GM23338 (cell line): ENCODE results near the gene NTNG1. TPM values are rescaled to one million over a fixed set of nuclear protein-coding genes. Genes with fewer than 3 reads are reported as not detected.

ENCODE experiments used
- ATAC-seq: fragments of 200-7000 bp; cut with Tn5 transposase; 3 replicates; pipeline ENCODE4 v1.9.1; 2020
- DNase-seq: peaks from one replicate; pipeline ENCODE4 v3.0.0-alpha.2; 2015; ENCODE audit warnings: low spot score
- H2AFZ ChIP-seq: fragments of 200-600 bp; sonication (generic); 2 replicates; pipeline ENCODE4 v1.8.0; 2016; ENCODE audit warnings: antibody characterized with exemption, mild to moderate bottlenecking, moderate library complexity
- H3F3A ChIP-seq: fragments of 200-600 bp; sonication (generic); replicated peaks from 2 replicates; pipeline ENCODE4 v1.8.0; 2017; ENCODE audit warnings: antibody characterized with exemption, mixed run types, low read depth
- H3K27ac ChIP-seq: fragments of 200-600 bp; sonication (generic); 2 replicates; pipeline ENCODE4 v1.6.1; 2016; ENCODE audit warnings: low read depth
- H3K27me3 ChIP-seq: fragments of 200-600 bp; sonication (generic); 2 replicates; pipeline ENCODE4 v1.8.0; 2016; ENCODE audit warnings: mild to moderate bottlenecking, mixed run types, moderate library complexity; ENCODE audit not compliant: insufficient read depth
- H3K36me3 ChIP-seq: fragments of 200-600 bp; sonication (generic); 2 replicates; pipeline ENCODE4 v1.8.0; 2016; ENCODE audit warnings: mild to moderate bottlenecking; ENCODE audit not compliant: insufficient read depth
- H3K4me1 ChIP-seq: fragments of 200-600 bp; sonication (generic); 2 replicates; pipeline ENCODE4 v1.8.0; 2016; ENCODE audit warnings: mild to moderate bottlenecking, moderate library complexity; ENCODE audit not compliant: insufficient read depth
- H3K4me2 ChIP-seq: fragments of 200-600 bp; sonication (generic); 2 replicates; pipeline ENCODE4 v1.7.1; 2017; ENCODE audit warnings: mixed run types
- H3K4me3 ChIP-seq: fragments of 200-600 bp; sonication (generic); 2 replicates; pipeline ENCODE4 v1.6.1; 2016; ENCODE audit warnings: mixed run types
- H3K79me2 ChIP-seq: fragments of 200-600 bp; sonication (generic); replicated peaks from 2 replicates; pipeline ENCODE4 v1.8.0; 2017; ENCODE audit warnings: mild to moderate bottlenecking; ENCODE audit not compliant: insufficient read depth
- H3K9me2 ChIP-seq: fragments of 200-600 bp; sonication (generic); 2 replicates; pipeline ENCODE4 v1.8.0; 2017; ENCODE audit not compliant: insufficient read depth
- H4K20me1 ChIP-seq: fragments of 200-600 bp; sonication (generic); replicated peaks from 2 replicates; pipeline ENCODE4 v1.8.0; 2017; ENCODE audit warnings: mild to moderate bottlenecking; ENCODE audit not compliant: insufficient read depth
- H3K27ac Mint-ChIP-seq: 2 replicates; pipeline ENCODE4 v1.8.0; 2020; ENCODE audit warnings: inconsistent platforms, mild to moderate bottlenecking, moderate library complexity, mixed read lengths
- H3K27me3 Mint-ChIP-seq: 3 replicates; pipeline ENCODE4 v1.8.0; 2022; ENCODE audit warnings: low read depth, mild to moderate bottlenecking, moderate library complexity, mixed read lengths, inconsistent platforms; ENCODE audit not compliant: insufficient read depth, poor library complexity
- H3K36me3 Mint-ChIP-seq: 3 replicates; pipeline ENCODE4 v1.8.0; 2021; ENCODE audit warnings: low read depth, mild to moderate bottlenecking, inconsistent platforms, moderate library complexity, mixed read lengths
- H3K4me1 Mint-ChIP-seq: 3 replicates; pipeline ENCODE4 v1.8.0; 2020; ENCODE audit warnings: mild to moderate bottlenecking, inconsistent platforms, mixed read lengths
- H3K4me3 Mint-ChIP-seq: 3 replicates; pipeline ENCODE4 v1.8.0; 2021; ENCODE audit warnings: moderate library complexity, mild to moderate bottlenecking, inconsistent platforms, mixed read lengths
- H3K9me3 Mint-ChIP-seq: 3 replicates; pipeline ENCODE4 v1.8.0; 2020; ENCODE audit warnings: moderate library complexity, mild to moderate bottlenecking, inconsistent platforms, mixed read lengths
- EZH2phosphoT487 ChIP-seq: fragments of 200-600 bp; sonication (generic); IDR thresholded peaks from one replicate; pipeline ENCODE4 v1.8.1; 2018; ENCODE audit warnings: antibody characterized with exemption; ENCODE audit not compliant: unreplicated experiment
- JUNB ChIP-seq: IDR thresholded peaks from one replicate; pipeline ENCODE4 v1.6.1; 2016; ENCODE audit warnings: antibody characterized with exemption; ENCODE audit not compliant: unreplicated experiment
- NANOG ChIP-seq: IDR thresholded peaks from 2 replicates; pipeline ENCODE4 v1.6.1; 2016; ENCODE audit warnings: antibody characterized with exemption, borderline replicate concordance
- POLR2AphosphoS5 ChIP-seq: IDR thresholded peaks from 2 replicates; pipeline ENCODE4 v1.6.1; 2016; ENCODE audit warnings: antibody characterized with exemption, low read depth
- STAT1 ChIP-seq: IDR thresholded peaks from one replicate; pipeline ENCODE4 v1.6.1; 2016; ENCODE audit warnings: antibody characterized with exemption; ENCODE audit not compliant: unreplicated experiment
- ZNF331 ChIP-seq: fragments of 250-450 bp; sonication (Bioruptor Pico); IDR thresholded peaks from 2 replicates; pipeline ENCODE4 v1.5.0; 2020; ENCODE audit warnings: low read depth, mild to moderate bottlenecking, moderate library complexity
- polyA plus RNA-seq: library from polyadenylated mRNA; unstranded; fragments of >200 nt; fragmentation: Nextera tagmentation; extraction: Ambion mirVana; gene quantifications from 2 replicates; pipeline ENCODE4 v1.2.1, GENCODE V29; 2016
- total RNA-seq: library from RNA; depleted of rRNA; stranded (reverse); fragments of >200 nt; shearing (Covaris generic); gene quantifications from 2 replicates; pipeline ENCODE4 v1.2.3, GENCODE V29; 2014
- TF ChIP-seq, protein P1 (sequence below): fragments of 250-450 bp; sonication (Bioruptor Pico); IDR thresholded peaks from 2 replicates; pipeline ENCODE4 v1.5.0; 2020; ENCODE audit warnings: mild to moderate bottlenecking, moderate library complexity
- TF ChIP-seq, protein P2 (sequence below): IDR thresholded peaks from one replicate; pipeline ENCODE4 v1.6.1; 2018; ENCODE audit warnings: antibody characterized with exemption; ENCODE audit not compliant: unreplicated experiment
- TF ChIP-seq, protein P3 (sequence below): IDR thresholded peaks from 2 replicates; pipeline ENCODE4 v1.6.1; 2016; ENCODE audit warnings: antibody characterized with exemption

The NTNG1 gene
- total and polyA plus RNA-seq, 2 experiments from 2014 or later: 7.2 to 10.3 TPM

DNA sequence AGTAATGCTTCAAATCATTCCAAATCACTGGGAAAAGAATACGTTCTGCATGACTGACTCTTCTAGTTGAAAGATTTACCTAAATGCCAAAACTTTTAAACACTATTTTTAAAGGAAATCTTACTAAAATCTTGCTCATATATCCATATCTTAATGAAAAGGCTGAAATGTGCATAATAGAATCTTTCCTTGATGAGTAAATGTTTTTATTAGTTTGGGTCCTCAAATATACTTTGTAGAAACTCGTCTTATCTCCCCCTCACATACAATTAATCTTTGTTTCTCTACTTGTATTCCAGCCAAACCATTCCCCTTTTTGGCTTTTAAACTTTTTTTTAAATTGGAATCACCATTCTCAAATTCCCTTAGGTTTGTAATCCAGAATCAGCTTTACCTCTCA is 110.2 kb downstream of the NTNG1 start:
- peaks cover 36% of the 10 kb centered on the region for H3K4me1 ChIP-seq
- H3K36me3 Mint-ChIP-seq: no peaks in the 10 kb centered on the region

DNA sequence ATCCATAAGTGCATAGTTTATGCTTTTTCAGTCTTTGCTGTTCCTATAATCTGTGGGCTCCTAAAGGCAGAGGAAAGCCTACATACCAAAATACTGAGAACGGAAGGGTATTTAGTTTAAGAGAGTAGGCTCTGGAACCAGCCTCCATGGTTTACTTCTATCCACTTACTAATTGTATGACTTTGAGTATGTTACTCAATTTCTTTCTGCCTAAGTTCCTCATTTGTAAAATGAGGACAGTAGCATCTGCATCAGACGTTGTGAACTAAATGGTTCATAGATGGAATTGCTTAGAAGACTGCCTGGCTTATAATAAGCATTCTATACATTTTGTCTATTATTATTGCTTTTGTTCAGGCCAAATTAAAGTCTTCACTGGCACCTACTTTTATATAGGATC is 111.0 kb downstream of the NTNG1 start:
- H3K4me2 ChIP-seq: no peak overlapping the region
- H2AFZ ChIP-seq: no peak overlapping the region
- H3K4me1 ChIP-seq: peaks cover 44% of the 10 kb centered on the region
- Mint-ChIP-seq H3K4me1 (peaks cover 42% of the 10 kb centered on the region), H3K36me3 (no peaks in the 10 kb centered on the region), H3K4me3 (no peak overlapping the region), H3K9me3 (no peaks in the 10 kb centered on the region), H3K27me3 (peaks cover 2% of the 10 kb centered on the region), H3K27ac (no peak overlapping the region)
- no peak for DNase-seq
- H3K4me3 ChIP-seq: no peak overlapping the region
- no peaks in the 10 kb centered on the region for H3F3A ChIP-seq
- H3K9me2 ChIP-seq: peaks cover 15% of the 10 kb centered on the region; the same call in 1 of the 2 replicates
- no peaks in the 10 kb centered on the region for H3K36me3 ChIP-seq
- H3K27ac ChIP-seq: no peak overlapping the region
- ATAC-seq: no peak
- no peaks in the 10 kb centered on the region for H3K79me2 ChIP-seq
- no peaks in the 10 kb centered on the region for H3K27me3 ChIP-seq
- H4K20me1 ChIP-seq: no peaks in the 10 kb centered on the region
- TF ChIP-seq, protein P1, sequence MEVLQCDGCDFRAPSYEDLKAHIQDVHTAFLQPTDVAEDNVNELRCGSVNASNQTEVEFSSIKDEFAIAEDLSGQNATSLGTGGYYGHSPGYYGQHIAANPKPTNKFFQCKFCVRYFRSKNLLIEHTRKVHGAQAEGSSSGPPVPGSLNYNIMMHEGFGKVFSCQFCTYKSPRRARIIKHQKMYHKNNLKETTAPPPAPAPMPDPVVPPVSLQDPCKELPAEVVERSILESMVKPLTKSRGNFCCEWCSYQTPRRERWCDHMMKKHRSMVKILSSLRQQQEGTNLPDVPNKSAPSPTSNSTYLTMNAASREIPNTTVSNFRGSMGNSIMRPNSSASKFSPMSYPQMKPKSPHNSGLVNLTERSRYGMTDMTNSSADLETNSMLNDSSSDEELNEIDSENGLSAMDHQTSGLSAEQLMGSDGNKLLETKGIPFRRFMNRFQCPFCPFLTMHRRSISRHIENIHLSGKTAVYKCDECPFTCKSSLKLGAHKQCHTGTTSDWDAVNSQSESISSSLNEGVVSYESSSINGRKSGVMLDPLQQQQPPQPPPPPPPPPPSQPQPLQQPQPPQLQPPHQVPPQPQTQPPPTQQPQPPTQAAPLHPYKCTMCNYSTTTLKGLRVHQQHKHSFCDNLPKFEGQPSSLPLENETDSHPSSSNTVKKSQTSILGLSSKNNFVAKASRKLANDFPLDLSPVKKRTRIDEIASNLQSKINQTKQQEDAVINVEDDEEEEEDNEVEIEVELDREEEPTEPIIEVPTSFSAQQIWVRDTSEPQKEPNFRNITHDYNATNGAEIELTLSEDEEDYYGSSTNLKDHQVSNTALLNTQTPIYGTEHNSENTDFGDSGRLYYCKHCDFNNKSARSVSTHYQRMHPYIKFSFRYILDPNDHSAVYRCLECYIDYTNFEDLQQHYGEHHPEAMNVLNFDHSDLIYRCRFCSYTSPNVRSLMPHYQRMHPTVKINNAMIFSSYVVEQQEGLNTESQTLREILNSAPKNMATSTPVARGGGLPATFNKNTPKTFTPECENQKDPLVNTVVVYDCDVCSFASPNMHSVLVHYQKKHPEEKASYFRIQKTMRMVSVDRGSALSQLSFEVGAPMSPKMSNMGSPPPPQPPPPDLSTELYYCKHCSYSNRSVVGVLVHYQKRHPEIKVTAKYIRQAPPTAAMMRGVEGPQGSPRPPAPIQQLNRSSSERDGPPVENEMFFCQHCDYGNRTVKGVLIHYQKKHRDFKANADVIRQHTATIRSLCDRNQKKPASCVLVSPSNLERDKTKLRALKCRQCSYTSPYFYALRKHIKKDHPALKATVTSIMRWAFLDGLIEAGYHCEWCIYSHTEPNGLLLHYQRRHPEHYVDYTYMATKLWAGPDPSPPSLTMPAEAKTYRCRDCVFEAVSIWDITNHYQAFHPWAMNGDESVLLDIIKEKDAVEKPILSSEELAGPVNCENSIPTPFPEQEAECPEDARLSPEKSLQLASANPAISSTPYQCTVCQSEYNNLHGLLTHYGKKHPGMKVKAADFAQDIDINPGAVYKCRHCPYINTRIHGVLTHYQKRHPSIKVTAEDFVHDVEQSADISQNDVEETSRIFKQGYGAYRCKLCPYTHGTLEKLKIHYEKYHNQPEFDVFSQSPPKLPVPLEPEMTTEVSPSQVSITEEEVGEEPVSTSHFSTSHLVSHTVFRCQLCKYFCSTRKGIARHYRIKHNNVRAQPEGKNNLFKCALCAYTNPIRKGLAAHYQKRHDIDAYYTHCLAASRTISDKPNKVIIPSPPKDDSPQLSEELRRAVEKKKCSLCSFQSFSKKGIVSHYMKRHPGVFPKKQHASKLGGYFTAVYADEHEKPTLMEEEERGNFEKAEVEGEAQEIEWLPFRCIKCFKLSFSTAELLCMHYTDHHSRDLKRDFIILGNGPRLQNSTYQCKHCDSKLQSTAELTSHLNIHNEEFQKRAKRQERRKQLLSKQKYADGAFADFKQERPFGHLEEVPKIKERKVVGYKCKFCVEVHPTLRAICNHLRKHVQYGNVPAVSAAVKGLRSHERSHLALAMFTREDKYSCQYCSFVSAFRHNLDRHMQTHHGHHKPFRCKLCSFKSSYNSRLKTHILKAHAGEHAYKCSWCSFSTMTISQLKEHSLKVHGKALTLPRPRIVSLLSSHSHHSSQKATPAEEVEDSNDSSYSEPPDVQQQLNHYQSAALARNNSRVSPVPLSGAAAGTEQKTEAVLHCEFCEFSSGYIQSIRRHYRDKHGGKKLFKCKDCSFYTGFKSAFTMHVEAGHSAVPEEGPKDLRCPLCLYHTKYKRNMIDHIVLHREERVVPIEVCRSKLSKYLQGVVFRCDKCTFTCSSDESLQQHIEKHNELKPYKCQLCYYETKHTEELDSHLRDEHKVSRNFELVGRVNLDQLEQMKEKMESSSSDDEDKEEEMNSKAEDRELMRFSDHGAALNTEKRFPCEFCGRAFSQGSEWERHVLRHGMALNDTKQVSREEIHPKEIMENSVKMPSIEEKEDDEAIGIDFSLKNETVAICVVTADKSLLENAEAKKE: no peak
- TF ChIP-seq ZNF331 (CRISPR knock-in tag): no peak
- TF ChIP-seq POLR2AphosphoS5: no peak
- no peak for TF ChIP-seq STAT1
- no peak for TF ChIP-seq NANOG
- TF ChIP-seq, protein P2, sequence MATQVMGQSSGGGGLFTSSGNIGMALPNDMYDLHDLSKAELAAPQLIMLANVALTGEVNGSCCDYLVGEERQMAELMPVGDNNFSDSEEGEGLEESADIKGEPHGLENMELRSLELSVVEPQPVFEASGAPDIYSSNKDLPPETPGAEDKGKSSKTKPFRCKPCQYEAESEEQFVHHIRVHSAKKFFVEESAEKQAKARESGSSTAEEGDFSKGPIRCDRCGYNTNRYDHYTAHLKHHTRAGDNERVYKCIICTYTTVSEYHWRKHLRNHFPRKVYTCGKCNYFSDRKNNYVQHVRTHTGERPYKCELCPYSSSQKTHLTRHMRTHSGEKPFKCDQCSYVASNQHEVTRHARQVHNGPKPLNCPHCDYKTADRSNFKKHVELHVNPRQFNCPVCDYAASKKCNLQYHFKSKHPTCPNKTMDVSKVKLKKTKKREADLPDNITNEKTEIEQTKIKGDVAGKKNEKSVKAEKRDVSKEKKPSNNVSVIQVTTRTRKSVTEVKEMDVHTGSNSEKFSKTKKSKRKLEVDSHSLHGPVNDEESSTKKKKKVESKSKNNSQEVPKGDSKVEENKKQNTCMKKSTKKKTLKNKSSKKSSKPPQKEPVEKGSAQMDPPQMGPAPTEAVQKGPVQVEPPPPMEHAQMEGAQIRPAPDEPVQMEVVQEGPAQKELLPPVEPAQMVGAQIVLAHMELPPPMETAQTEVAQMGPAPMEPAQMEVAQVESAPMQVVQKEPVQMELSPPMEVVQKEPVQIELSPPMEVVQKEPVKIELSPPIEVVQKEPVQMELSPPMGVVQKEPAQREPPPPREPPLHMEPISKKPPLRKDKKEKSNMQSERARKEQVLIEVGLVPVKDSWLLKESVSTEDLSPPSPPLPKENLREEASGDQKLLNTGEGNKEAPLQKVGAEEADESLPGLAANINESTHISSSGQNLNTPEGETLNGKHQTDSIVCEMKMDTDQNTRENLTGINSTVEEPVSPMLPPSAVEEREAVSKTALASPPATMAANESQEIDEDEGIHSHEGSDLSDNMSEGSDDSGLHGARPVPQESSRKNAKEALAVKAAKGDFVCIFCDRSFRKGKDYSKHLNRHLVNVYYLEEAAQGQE: no peak
- TF ChIP-seq, protein P3, sequence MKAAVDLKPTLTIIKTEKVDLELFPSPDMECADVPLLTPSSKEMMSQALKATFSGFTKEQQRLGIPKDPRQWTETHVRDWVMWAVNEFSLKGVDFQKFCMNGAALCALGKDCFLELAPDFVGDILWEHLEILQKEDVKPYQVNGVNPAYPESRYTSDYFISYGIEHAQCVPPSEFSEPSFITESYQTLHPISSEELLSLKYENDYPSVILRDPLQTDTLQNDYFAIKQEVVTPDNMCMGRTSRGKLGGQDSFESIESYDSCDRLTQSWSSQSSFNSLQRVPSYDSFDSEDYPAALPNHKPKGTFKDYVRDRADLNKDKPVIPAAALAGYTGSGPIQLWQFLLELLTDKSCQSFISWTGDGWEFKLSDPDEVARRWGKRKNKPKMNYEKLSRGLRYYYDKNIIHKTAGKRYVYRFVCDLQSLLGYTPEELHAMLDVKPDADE: no peak
- no peak for TF ChIP-seq EZH2phosphoT487

More for the DNA sequence above, 110.2 kb downstream of the NTNG1 start:
- Histone ChIP-seq H3K27ac (no peak overlapping the region), H3K79me2 (no peaks in the 10 kb centered on the region), H3K4me3 (no peak overlapping the region), H2AFZ (no peak overlapping the region), H3K4me2 (no peak overlapping the region), H4K20me1 (no peaks in the 10 kb centered on the region), H3K36me3 (no peaks in the 10 kb centered on the region), H3K27me3 (no peaks in the 10 kb centered on the region), H3K9me2 (peaks cover 15% of the 10 kb centered on the region; the same call in 1 of the 2 replicates), H3F3A (no peaks in the 10 kb centered on the region)
- H3K27ac Mint-ChIP-seq: no peak overlapping the region
- H3K4me1 Mint-ChIP-seq: peaks cover 36% of the 10 kb centered on the region
- no peaks in the 10 kb centered on the region for H3K9me3 Mint-ChIP-seq
- H3K4me3 Mint-ChIP-seq: no peak overlapping the region
- ATAC-seq (no peak), DNase-seq (no peak)
- peaks cover 2% of the 10 kb centered on the region for H3K27me3 Mint-ChIP-seq
- TF ChIP-seq NANOG (no peak), JUNB (no peak)
- TF ChIP-seq, protein P3: no peak
